Naive B cell (primary cell): Measurements from ENCODE around the gene SEMA4G. TPM values are rescaled to one million over a fixed set of nuclear protein-coding genes. Genes with fewer than 3 reads are reported as not detected.

Source experiments
- ATAC-seq, 2 donors: fragments of 150-1000 bp; cut with Tn5 transposase; 2 replicates each; pipeline ENCODE4 v1.10.0; 2021; ENCODE audit warnings: low read depth in 2 of 2, mild to moderate bottlenecking in 2 of 2, moderate library complexity in 2 of 2
- DNase-seq: peaks from one replicate; pipeline ENCODE4 v3.0.0; 2022
- H3K27ac Mint-ChIP-seq, 6 donors: one replicate each; pipeline ENCODE4 v1.8.0; 2020 to 2022; ENCODE audit warnings: mild to moderate bottlenecking in 6 of 6, mixed read lengths in 6 of 6, moderate library complexity in 5 of 6, inconsistent platforms in 2 of 6
- H3K27me3 Mint-ChIP-seq, 3 donors: one replicate each; pipeline ENCODE4 v1.8.0; 2021 to 2022; ENCODE audit warnings: mixed read lengths in 3 of 3, mild to moderate bottlenecking in 1 of 3
- H3K36me3 Mint-ChIP-seq, 2 donors: one replicate each; pipeline ENCODE4 v1.8.0; 2020 to 2022; ENCODE audit warnings: mixed read lengths in 2 of 2, inconsistent platforms in 1 of 2, mild to moderate bottlenecking in 1 of 2
- H3K4me1 Mint-ChIP-seq, 3 donors: one replicate each; pipeline ENCODE4 v1.8.0; 2020 to 2022; ENCODE audit warnings: mixed read lengths in 3 of 3, inconsistent platforms in 1 of 3, mild to moderate bottlenecking in 1 of 3, moderate library complexity in 1 of 3
- H3K4me3 Mint-ChIP-seq, 8 donors: one replicate each; pipeline ENCODE4 v1.8.0; 2020 to 2022; ENCODE audit warnings: mild to moderate bottlenecking in 8 of 8, mixed read lengths in 8 of 8, moderate library complexity in 8 of 8, inconsistent platforms in 2 of 8
- H3K9me3 Mint-ChIP-seq, 7 donors: one replicate each; pipeline ENCODE4 v1.8.0; 2020 to 2022; ENCODE audit warnings: mixed read lengths in 7 of 7, mild to moderate bottlenecking in 5 of 7, inconsistent platforms in 2 of 7, moderate library complexity in 1 of 7
- polyA plus RNA-seq, 6 donors: library from polyadenylated mRNA; unstranded; fragments of 300-500 nt; fragmentation: Illumina TruSeq; gene quantifications; one replicate each; pipeline ENCODE4 v1.2.3, GENCODE V29; 2021; ENCODE audit warnings: low read depth in 6 of 6

Gene SEMA4G
- polyA plus RNA-seq: not detected

GRCh38 chr10:100969187-100970075 lies at the start of gene SEMA4G:
Gene SEMA4G, plus strand, starts transcription at chr10:100969504. Its CDS starts 3,409 bp downstream, at chr10:100972913.
- H3K4me1 Mint-ChIP-seq: peaks cover 10 to 18% (median 16%) of the 10 kb centered on the region in 3 donors

GRCh38 chr10:100923580-100923979 lies 45.7 kb upstream of the SEMA4G start:
- no peak overlapping the region for H3K4me3 Mint-ChIP-seq
- H3K27me3 Mint-ChIP-seq: no peaks in the 10 kb centered on the region
- H3K36me3 Mint-ChIP-seq: peaks cover 16 to 28% of the 10 kb centered on the region in 2 donors

More at GRCh38 chr10:100969187-100970075, at the start of gene SEMA4G:
- Mint-ChIP-seq H3K4me3 (peak within 1 kb of the TSS; percentile 62 to 87 (median 76)), H3K9me3 (peaks cover 0 to 2% (median 0%) of the 10 kb centered on the region in 7 donors), H3K36me3 (no peaks in the 10 kb centered on the region), H3K27ac (peak within 1 kb of the TSS in 2 of 6 donors; percentile 60 to 81), H3K27me3 (peaks cover 0 to 5% (median 0%) of the 10 kb centered on the region in 3 donors)
- DNase-seq (peak; percentile 57), ATAC-seq (peak; percentile 85 to 88)

GRCh38 chr10:100927266-100927665 lies 42.0 kb upstream of the SEMA4G start:
- Mint-ChIP-seq H3K27ac (no peak overlapping the region), H3K27me3 (no peaks in the 10 kb centered on the region), H3K4me1 (peaks cover 0 to 9% (median 2%) of the 10 kb centered on the region in 3 donors), H3K36me3 (peaks cover 33 to 41% of the 10 kb centered on the region in 2 donors), H3K9me3 (no peaks in the 10 kb centered on the region), H3K4me3 (no peak overlapping the region)
- no peak for DNase-seq
- no peak for ATAC-seq

More at GRCh38 chr10:100923580-100923979, 45.7 kb upstream of the SEMA4G start:
- Mint-ChIP-seq H3K27ac (no peak overlapping the region), H3K4me1 (peaks cover 2 to 9% (median 3%) of the 10 kb centered on the region in 3 donors), H3K9me3 (no peaks in the 10 kb centered on the region)
- ATAC-seq (no peak), DNase-seq (no peak)

GRCh38 chr10:100928039-100928438 lies 41.3 kb upstream of the SEMA4G start:
- peaks cover 37 to 41% of the 10 kb centered on the region in 2 donors for H3K36me3 Mint-ChIP-seq
- DNase-seq (no peak), ATAC-seq (no peak)
- H3K4me1 Mint-ChIP-seq: peaks cover 0 to 9% (median 2%) of the 10 kb centered on the region in 3 donors
- H3K27me3 Mint-ChIP-seq: no peaks in the 10 kb centered on the region
- H3K4me3 Mint-ChIP-seq: no peak overlapping the region
- H3K9me3 Mint-ChIP-seq: no peaks in the 10 kb centered on the region
- no peak overlapping the region for H3K27ac Mint-ChIP-seq

GRCh38 chr10:100930368-100930767 lies 38.9 kb upstream of the SEMA4G start:
- no peak for DNase-seq
- Mint-ChIP-seq H3K27ac (peak overlapping the region in 1 of 6 donors; percentile 13), H3K27me3 (no peaks in the 10 kb centered on the region), H3K4me1 (peaks cover 0 to 4% (median 0%) of the 10 kb centered on the region in 3 donors), H3K9me3 (no peaks in the 10 kb centered on the region), H3K36me3 (peaks cover 24 to 33% of the 10 kb centered on the region in 2 donors), H3K4me3 (no peak overlapping the region)
- no peak for ATAC-seq

GRCh38 chr10:100934084-100934659 lies 35.1 kb upstream of the SEMA4G start:
- Mint-ChIP-seq H3K4me1 (no peaks in the 10 kb centered on the region), H3K27me3 (no peaks in the 10 kb centered on the region), H3K36me3 (peaks cover 13 to 15% of the 10 kb centered on the region in 2 donors), H3K27ac (no peak overlapping the region), H3K9me3 (no peaks in the 10 kb centered on the region), H3K4me3 (no peak overlapping the region)
- ATAC-seq (no peak), DNase-seq (no peak)

- peaks cover 0 to 3% (median 0%) of the 10 kb centered on the region in 3 donors for H3K4me1 Mint-ChIP-seq
- DNase-seq (no peak), ATAC-seq (no peak)
- H3K9me3 Mint-ChIP-seq: no peaks in the 10 kb centered on the region
- H3K4me3 Mint-ChIP-seq: no peak overlapping the region
- peak overlapping the region in 1 of 6 donors; percentile 42 for H3K27ac Mint-ChIP-seq
- no peaks in the 10 kb centered on the region for H3K27me3 Mint-ChIP-seq
- peaks cover 8 to 16% of the 10 kb centered on the region in 2 donors for H3K36me3 Mint-ChIP-seq
Measured at GRCh38 chr10:100939763-100940344, 29.4 kb upstream of the SEMA4G start.

GRCh38 chr10:100942229-100942628 lies 27.1 kb upstream of the SEMA4G start:
- H3K36me3 Mint-ChIP-seq: peaks cover 8 to 16% of the 10 kb centered on the region in 2 donors
- H3K4me1 Mint-ChIP-seq: peaks cover 0 to 3% (median 0%) of the 10 kb centered on the region in 3 donors
- DNase-seq (no peak), ATAC-seq (no peak)
- no peaks in the 10 kb centered on the region for H3K27me3 Mint-ChIP-seq
- H3K4me3 Mint-ChIP-seq: no peak overlapping the region
- H3K9me3 Mint-ChIP-seq: no peaks in the 10 kb centered on the region
- no peak overlapping the region for H3K27ac Mint-ChIP-seq

GRCh38 chr10:100943508-100943907 lies 25.8 kb upstream of the SEMA4G start:
- H3K27ac Mint-ChIP-seq: no peak overlapping the region
- ATAC-seq: no peak
- H3K4me3 Mint-ChIP-seq: no peak overlapping the region
- H3K9me3 Mint-ChIP-seq: no peaks in the 10 kb centered on the region
- DNase-seq: no peak
- peaks cover 0 to 3% (median 0%) of the 10 kb centered on the region in 3 donors for H3K4me1 Mint-ChIP-seq
- no peaks in the 10 kb centered on the region for H3K27me3 Mint-ChIP-seq
- H3K36me3 Mint-ChIP-seq: peaks cover 8 to 16% of the 10 kb centered on the region in 2 donors

GRCh38 chr10:100945754-100946153 lies 23.6 kb upstream of the SEMA4G start:
- Mint-ChIP-seq H3K4me1 (no peaks in the 10 kb centered on the region), H3K36me3 (peaks cover 0 to 11% of the 10 kb centered on the region in 2 donors), H3K9me3 (no peaks in the 10 kb centered on the region), H3K4me3 (no peak overlapping the region), H3K27me3 (no peaks in the 10 kb centered on the region), H3K27ac (no peak overlapping the region)
- no peak for DNase-seq
- ATAC-seq: no peak

GRCh38 chr10:100948916-100949315 lies 20.4 kb upstream of the SEMA4G start:
- H3K27ac Mint-ChIP-seq: peak overlapping the region in 1 of 6 donors; percentile 24
- DNase-seq: no peak
- ATAC-seq: no peak
- H3K36me3 Mint-ChIP-seq: peaks cover 0 to 1% of the 10 kb centered on the region in 2 donors
- H3K9me3 Mint-ChIP-seq: no peaks in the 10 kb centered on the region
- no peak overlapping the region for H3K4me3 Mint-ChIP-seq
- no peaks in the 10 kb centered on the region for H3K4me1 Mint-ChIP-seq
- no peaks in the 10 kb centered on the region for H3K27me3 Mint-ChIP-seq

GRCh38 chr10:100960251-100960650 lies 9.1 kb upstream of the SEMA4G start:
- H3K27me3 Mint-ChIP-seq: no peaks in the 10 kb centered on the region
- H3K9me3 Mint-ChIP-seq: no peaks in the 10 kb centered on the region
- DNase-seq (no peak), ATAC-seq (no peak)
- H3K27ac Mint-ChIP-seq: no peak overlapping the region
- H3K4me1 Mint-ChIP-seq: no peaks in the 10 kb centered on the region
- H3K4me3 Mint-ChIP-seq: no peak overlapping the region
- peaks cover 8 to 26% of the 10 kb centered on the region in 2 donors for H3K36me3 Mint-ChIP-seq

- Mint-ChIP-seq H3K4me3 (no peak overlapping the region), H3K27me3 (peaks cover 0 to 2% (median 0%) of the 10 kb centered on the region in 3 donors), H3K27ac (no peak overlapping the region), H3K4me1 (no peaks in the 10 kb centered on the region), H3K9me3 (no peaks in the 10 kb centered on the region), H3K36me3 (peaks cover 8 to 26% of the 10 kb centered on the region in 2 donors)
- ATAC-seq: no peak
- no peak for DNase-seq
Measured at GRCh38 chr10:100962351-100963080, 6.8 kb upstream of the SEMA4G start.
